Epithelial cell of esophagus (primary cell): ENCODE results near the gene PTTG1.

Experiments used
- DNase-seq: peaks from one replicate; pipeline ENCODE4 v3.0.0; 2010; ENCODE audit warnings: low read depth
- H3K4me3 ChIP-seq: 2 replicates; pipeline ENCODE4 v1.5.1; 2011; ENCODE audit warnings: mild to moderate bottlenecking, low read length, control low read depth
- TF ChIP-seq, protein P1 (sequence below): IDR thresholded peaks from 2 replicates; pipeline ENCODE4 v1.5.1; 2011; ENCODE audit warnings: low read depth, mild to moderate bottlenecking, low read length, control low read depth, inconsistent platforms; ENCODE audit not compliant: insufficient read depth; ENCODE audit errors: missing control alignments

The PTTG1 gene

GRCh38 chr5:160380041-160380440 is 41.6 kb upstream of the PTTG1 start:
- H3K4me3 ChIP-seq, result no peak overlapping the region
- TF ChIP-seq, protein P1, sequence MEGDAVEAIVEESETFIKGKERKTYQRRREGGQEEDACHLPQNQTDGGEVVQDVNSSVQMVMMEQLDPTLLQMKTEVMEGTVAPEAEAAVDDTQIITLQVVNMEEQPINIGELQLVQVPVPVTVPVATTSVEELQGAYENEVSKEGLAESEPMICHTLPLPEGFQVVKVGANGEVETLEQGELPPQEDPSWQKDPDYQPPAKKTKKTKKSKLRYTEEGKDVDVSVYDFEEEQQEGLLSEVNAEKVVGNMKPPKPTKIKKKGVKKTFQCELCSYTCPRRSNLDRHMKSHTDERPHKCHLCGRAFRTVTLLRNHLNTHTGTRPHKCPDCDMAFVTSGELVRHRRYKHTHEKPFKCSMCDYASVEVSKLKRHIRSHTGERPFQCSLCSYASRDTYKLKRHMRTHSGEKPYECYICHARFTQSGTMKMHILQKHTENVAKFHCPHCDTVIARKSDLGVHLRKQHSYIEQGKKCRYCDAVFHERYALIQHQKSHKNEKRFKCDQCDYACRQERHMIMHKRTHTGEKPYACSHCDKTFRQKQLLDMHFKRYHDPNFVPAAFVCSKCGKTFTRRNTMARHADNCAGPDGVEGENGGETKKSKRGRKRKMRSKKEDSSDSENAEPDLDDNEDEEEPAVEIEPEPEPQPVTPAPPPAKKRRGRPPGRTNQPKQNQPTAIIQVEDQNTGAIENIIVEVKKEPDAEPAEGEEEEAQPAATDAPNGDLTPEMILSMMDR, result no peak
- no peak for DNase-seq

DNA sequence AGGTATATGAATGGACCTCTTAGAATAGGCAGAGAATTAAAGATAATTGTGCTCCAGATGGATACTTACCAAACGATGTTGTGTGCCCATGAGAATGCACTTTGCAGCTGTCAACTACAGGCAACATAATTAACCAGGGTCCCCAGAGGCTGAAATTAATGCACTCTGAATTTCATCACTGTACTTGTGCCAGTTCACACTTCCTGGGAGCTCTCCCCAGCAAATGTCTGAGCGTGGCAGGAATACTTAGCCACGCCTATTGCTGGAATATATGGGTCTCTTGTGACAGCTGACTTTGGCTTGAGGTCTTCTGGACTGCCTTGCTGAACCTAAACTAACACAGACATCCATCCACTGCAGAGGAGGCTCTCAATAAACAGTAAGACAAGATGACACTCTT is 39.3 kb upstream of the PTTG1 start:
- TF ChIP-seq, protein P1, result no peak
- DNase-seq, result no peak
- H3K4me3 ChIP-seq, result no peak overlapping the region

DNA sequence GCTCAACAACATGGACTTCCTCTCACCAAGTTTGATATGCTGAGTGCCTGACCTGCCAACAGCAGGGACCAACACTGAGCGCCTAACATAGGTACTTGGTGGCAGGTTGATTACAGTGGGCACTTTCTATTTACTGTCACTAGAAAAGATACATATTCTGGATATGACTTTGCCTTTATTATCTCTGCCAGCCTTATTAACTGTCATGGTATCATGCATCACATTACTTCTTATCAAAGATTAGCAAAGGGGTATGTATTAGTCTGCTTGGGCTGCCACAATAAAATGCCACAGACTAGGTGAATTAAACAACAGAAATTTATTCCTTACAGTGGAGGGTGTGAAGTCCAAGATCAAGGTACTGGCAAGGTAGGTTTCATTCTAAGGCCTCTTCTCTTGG is 37.0 kb upstream of the PTTG1 start:
- TF ChIP-seq, protein P1, result no peak
- DNase-seq, result no peak
- no peak overlapping the region for H3K4me3 ChIP-seq

DNA sequence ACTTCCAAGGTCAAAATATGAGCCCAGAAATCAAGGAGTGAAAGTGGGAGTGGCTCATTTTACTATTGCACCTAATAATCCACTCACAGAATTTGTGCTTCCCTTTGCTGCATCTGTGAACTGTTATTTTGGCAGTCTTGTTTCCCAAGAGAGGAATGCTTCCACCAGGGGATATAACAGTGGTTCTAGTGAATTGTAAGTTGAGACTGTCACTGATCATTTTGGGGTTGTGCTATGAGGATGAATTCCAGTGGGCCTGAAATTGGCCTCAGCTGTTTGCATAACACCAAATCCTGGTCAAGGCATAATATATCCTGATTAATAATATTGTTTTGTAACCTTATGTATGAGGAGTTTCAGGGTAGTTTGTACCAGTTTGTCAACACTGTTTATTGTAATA is 36.2 kb upstream of the PTTG1 start:
- TF ChIP-seq, protein P1, result no peak
- DNase-seq, result no peak
- H3K4me3 ChIP-seq, result no peak overlapping the region

DNA sequence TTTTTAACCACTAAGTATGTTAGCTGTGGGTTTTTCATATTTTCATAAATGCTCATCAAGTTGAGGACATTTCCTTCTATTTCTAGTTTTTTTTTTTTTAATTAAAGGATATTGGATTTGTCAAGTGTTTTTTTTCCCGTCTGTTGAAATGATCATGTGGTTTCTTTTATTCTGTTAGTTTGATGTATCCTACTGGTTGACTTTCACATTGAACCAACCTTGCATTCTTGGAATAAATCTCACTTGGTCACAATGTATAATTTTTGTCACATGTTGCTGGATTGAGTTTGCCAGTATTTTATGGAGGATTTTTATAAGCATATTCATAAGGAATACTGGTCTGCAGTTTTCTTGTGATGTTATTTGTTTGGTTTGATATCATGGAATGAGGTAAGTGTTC is 34.2 kb upstream of the PTTG1 start:
- TF ChIP-seq, protein P1, result no peak
- H3K4me3 ChIP-seq, result no peak overlapping the region
- no peak for DNase-seq

GRCh38 chr5:160390787-160391696 is 30.6 kb upstream of the PTTG1 start:
- H3K4me3 ChIP-seq, result no peak overlapping the region
- peak; percentile 29 for DNase-seq
- TF ChIP-seq, protein P1, result peak; percentile 40

DNA sequence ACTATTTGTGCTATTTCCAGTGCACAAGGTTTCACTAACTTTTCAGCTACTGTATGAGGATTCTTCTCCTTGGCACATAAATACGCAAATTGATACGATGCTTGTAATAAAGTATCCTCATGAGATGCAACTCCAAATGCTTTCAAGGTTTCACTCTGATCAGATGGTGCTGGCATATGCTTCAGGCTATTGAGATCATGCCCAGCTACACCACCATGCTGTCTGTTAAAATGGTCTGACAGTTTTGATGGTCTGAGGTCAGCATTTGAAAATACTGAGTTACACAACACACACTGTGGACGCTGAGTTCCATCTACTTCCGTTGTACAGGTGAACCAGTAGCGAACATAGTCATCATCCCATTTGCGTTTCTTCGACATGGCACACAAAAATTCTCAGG is 26.5 kb upstream of the PTTG1 start:
- DNase-seq, result no peak
- TF ChIP-seq, protein P1, result no peak
- no peak overlapping the region for H3K4me3 ChIP-seq
